Activated CD8-positive, alpha-beta memory T cell treated with anti-CD3 and anti-CD28 coated beads for 36 hours (primary cell): ENCODE results near the gene SLAIN1. TPM values are rescaled to one million over a fixed set of nuclear protein-coding genes. Genes with fewer than 3 reads are reported as not detected.
"Not testable (repeated sequence)": the region's sequence is repeated elsewhere in the genome, so short reads cannot be mapped to it uniquely, and the experiment has no call there.

Source experiments
- CTCF ChIA-PET: fragments of 350-600 bp; sonication (Branson Sonifier 250); formaldehyde crosslinking; loops from one replicate; lab custom pipeline; 2021; ENCODE audit warnings: antibody characterized with exemption; lab: Charles Lee
- POLR2A ChIA-PET: fragments of 350-600 bp; sonication (Branson Sonifier 250); formaldehyde crosslinking; loops from one replicate; lab custom pipeline; 2021; ENCODE audit warnings: antibody characterized with exemption; lab: Charles Lee
- total RNA-seq, 2 experiments: library from RNA; stranded (reverse); gene quantifications; one replicate each; pipeline ENCODE4 v1.2.3, GENCODE V29; 2021

The SLAIN1 gene
- 10 to 100 TPM; 28.7 to 30.2 TPM for total RNA-seq

GRCh38 chr13:77697217-77698103, at the start of gene SLAIN1:
SLAIN1 (plus strand) TSS chr13:77697687; CDS start chr13:77697914, 227 bp downstream.
- CTCF ChIA-PET: interaction anchor here (1.2 to 1.4 kb wide), 2 partner anchors 43 to 104 kb away, joined by 3 to 4 read pairs; no protein-coding TSS in a partner anchor

GRCh38 chr13:77650409-77650808, 47.1 kb upstream of the SLAIN1 start:
- ChIA-PET CTCF (no interaction called here), POLR2A (no interaction called here)

More at GRCh38 chr13:77697217-77698103, at the start of gene SLAIN1:
- POLR2A ChIA-PET: interaction anchor here (0.7 to 1.0 kb wide), 3 partner anchors 19 to 370 kb away, joined by 3 to 4 read pairs (median 3); no protein-coding TSS in a partner anchor

GRCh38 chr13:77653301-77653700, 44.2 kb upstream of the SLAIN1 start:
- CTCF ChIA-PET: interaction anchor here (0.7 kb wide), 1 partner anchor 91 kb away, joined by 3 read pairs; no protein-coding TSS in a partner anchor
- POLR2A ChIA-PET: no interaction called here

- POLR2A ChIA-PET, CTCF ChIA-PET: not testable (repeated sequence)
These were observed 37.5 kb upstream of the SLAIN1 start for GRCh38 chr13:77660016-77660415.

- ChIA-PET CTCF (no interaction called here), POLR2A (no interaction called here)
These were observed 36.6 kb upstream of the SLAIN1 start for GRCh38 chr13:77660841-77661250.

GRCh38 chr13:77662301-77662700, 35.2 kb upstream of the SLAIN1 start:
- POLR2A ChIA-PET, CTCF ChIA-PET: not testable (repeated sequence)

- CTCF ChIA-PET, POLR2A ChIA-PET: not testable (repeated sequence)
These were observed 34.7 kb upstream of the SLAIN1 start for GRCh38 chr13:77662831-77663230.

- POLR2A ChIA-PET: no interaction called here
- CTCF ChIA-PET: no interaction called here
These were observed 22.6 kb upstream of the SLAIN1 start for GRCh38 chr13:77674852-77675251.

GRCh38 chr13:77678691-77679235, 18.7 kb upstream of the SLAIN1 start:
- POLR2A ChIA-PET: no interaction called here

GRCh38 chr13:77687799-77688198, 9.7 kb upstream of the SLAIN1 start:
- CTCF ChIA-PET: no interaction called here
- POLR2A ChIA-PET: no interaction called here

More at GRCh38 chr13:77678691-77679235, 18.7 kb upstream of the SLAIN1 start:
- CTCF ChIA-PET: no interaction called here

GRCh38 chr13:77691871-77692270, 5.6 kb upstream of the SLAIN1 start:
- CTCF ChIA-PET: no interaction called here

GRCh38 chr13:77692746-77693448, 4.6 kb upstream of the SLAIN1 start:
- POLR2A ChIA-PET: no interaction called here
- CTCF ChIA-PET: no interaction called here

More at GRCh38 chr13:77691871-77692270, 5.6 kb upstream of the SLAIN1 start:
- POLR2A ChIA-PET: no interaction called here

- ChIA-PET POLR2A (no interaction called here), CTCF (no interaction called here)
These were observed 4.0 kb upstream of the SLAIN1 start for GRCh38 chr13:77693449-77693940.

- ChIA-PET CTCF (interaction anchor here (1.4 kb wide), 1 partner anchor 103 kb away, joined by 4 read pairs; no protein-coding TSS in a partner anchor), POLR2A (no interaction called here)
These were observed 1.2 kb upstream of the SLAIN1 start for GRCh38 chr13:77696006-77696878.

GRCh38 chr13:77696879-77697216, 639 bp upstream of the SLAIN1 start:
- ChIA-PET CTCF (interaction anchor here (1.4 kb wide), 1 partner anchor 104 kb away, joined by 4 read pairs; no protein-coding TSS in a partner anchor), POLR2A (interaction anchor here (0.7 kb wide), 1 partner anchor 19 kb away, joined by 3 read pairs; no protein-coding TSS in a partner anchor)

GRCh38 chr13:77698201-77699058, 943 bp downstream of the SLAIN1 start:
- POLR2A ChIA-PET: interaction anchor here (1.0 to 1.2 kb wide), 2 partner anchors 40 to 52 kb away, joined by 3 to 4 read pairs; no protein-coding TSS in a partner anchor
- CTCF ChIA-PET: interaction anchor here (1.2 kb wide), 1 partner anchor 42 kb away, joined by 3 read pairs; no protein-coding TSS in a partner anchor

GRCh38 chr13:77699059-77699680, 1.7 kb downstream of the SLAIN1 start:
- ChIA-PET CTCF (interaction anchor here (0.7 to 1.2 kb wide), 2 partner anchors 42 to 106 kb away, joined by 3 read pairs; no protein-coding TSS in a partner anchor), POLR2A (interaction anchor here (1.2 kb wide), 1 partner anchor 51 kb away, joined by 3 read pairs; no protein-coding TSS in a partner anchor)
